HL-60 (cell line): ENCODE data around the gene PHYHIPL.

ENCODE experiments used
- CTCF ChIP-seq: IDR thresholded peaks from one replicate; pipeline ENCODE4 v1.5.1; 2011; ENCODE audit warnings: low read length, control low read depth, inconsistent platforms; ENCODE audit not compliant: insufficient read depth
- GABPA ChIP-seq: IDR thresholded peaks from 2 replicates; pipeline ENCODE4 v1.6.1; 2012; ENCODE audit warnings: low read depth
- POLR2AphosphoS5 ChIP-seq: IDR thresholded peaks from 2 replicates; pipeline ENCODE4 v1.6.1; 2012; ENCODE audit warnings: low read depth
- REST ChIP-seq: IDR thresholded peaks from 2 replicates; pipeline ENCODE4 v1.6.1; 2012; ENCODE audit warnings: low read depth; ENCODE audit not compliant: insufficient replicate concordance

- no peak for TF ChIP-seq REST
- no peak for TF ChIP-seq CTCF
- no peak for TF ChIP-seq POLR2AphosphoS5
- no peak for TF ChIP-seq GABPA
Observed at GRCh38 chr10:59155556-59155955, 20.9 kb upstream of the PHYHIPL start.
